ES-I3 (cell line): ENCODE results near the gene BCAS3.

Experiments
- H3K36me3 ChIP-seq: 2 replicates; pipeline ENCODE4 v1.6.1; 2013; ENCODE audit warnings: mild to moderate bottlenecking, low read length, control low read depth, moderate library complexity; ENCODE audit not compliant: insufficient read depth
- H3K4me1 ChIP-seq: 2 replicates; pipeline ENCODE4 v1.6.1; 2013; ENCODE audit warnings: mild to moderate bottlenecking, control low read depth, low read length; ENCODE audit not compliant: insufficient read depth
- H3K9ac ChIP-seq: 2 replicates; pipeline ENCODE4 v1.6.1; 2013; ENCODE audit warnings: low read depth, mild to moderate bottlenecking, low read length, moderate library complexity
- H3K9me3 ChIP-seq: 2 replicates; pipeline ENCODE4 v1.6.1; 2013; ENCODE audit warnings: mild to moderate bottlenecking, low read length, moderate library complexity; ENCODE audit not compliant: control insufficient read depth, insufficient read depth

BCAS3 gene

GRCh38 chr17:61364463-61364846 lies 686.8 kb downstream of the BCAS3 start:
- Histone ChIP-seq H3K9ac (no peak overlapping the region), H3K9me3 (no peaks in the 10 kb centered on the region), H3K4me1 (no peaks in the 10 kb centered on the region), H3K36me3 (no peaks in the 10 kb centered on the region)

- no peak overlapping the region for H3K9ac ChIP-seq
- no peaks in the 10 kb centered on the region for H3K9me3 ChIP-seq
These were observed 688.5 kb downstream of the BCAS3 start for GRCh38 chr17:61366076-61366714.

GRCh38 chr17:61366715-61367413 lies 689.2 kb downstream of the BCAS3 start:
- Histone ChIP-seq H3K9ac (no peak overlapping the region), H3K9me3 (no peaks in the 10 kb centered on the region), H3K4me1 (no peaks in the 10 kb centered on the region), H3K36me3 (no peaks in the 10 kb centered on the region)

More at GRCh38 chr17:61366076-61366714, 688.5 kb downstream of the BCAS3 start:
- Histone ChIP-seq H3K36me3 (no peaks in the 10 kb centered on the region), H3K4me1 (no peaks in the 10 kb centered on the region)

GRCh38 chr17:61368049-61368831 lies 690.6 kb downstream of the BCAS3 start:
- no peaks in the 10 kb centered on the region for H3K4me1 ChIP-seq
- no peaks in the 10 kb centered on the region for H3K9me3 ChIP-seq
- no peaks in the 10 kb centered on the region for H3K36me3 ChIP-seq
- H3K9ac ChIP-seq, result no peak overlapping the region

- Histone ChIP-seq H3K36me3 (no peaks in the 10 kb centered on the region), H3K4me1 (no peaks in the 10 kb centered on the region), H3K9me3 (no peaks in the 10 kb centered on the region), H3K9ac (no peak overlapping the region)
These were observed 691.3 kb downstream of the BCAS3 start for GRCh38 chr17:61368832-61369450.

GRCh38 chr17:61369751-61370150 lies 692.1 kb downstream of the BCAS3 start:
- no peaks in the 10 kb centered on the region for H3K4me1 ChIP-seq
- H3K36me3 ChIP-seq, result no peaks in the 10 kb centered on the region
- no peak overlapping the region for H3K9ac ChIP-seq
- H3K9me3 ChIP-seq, result no peaks in the 10 kb centered on the region

- Histone ChIP-seq H3K9ac (no peak overlapping the region), H3K36me3 (no peaks in the 10 kb centered on the region), H3K4me1 (no peaks in the 10 kb centered on the region), H3K9me3 (no peaks in the 10 kb centered on the region)
These were observed 693.5 kb downstream of the BCAS3 start for GRCh38 chr17:61371179-61371578.

- Histone ChIP-seq H3K36me3 (no peaks in the 10 kb centered on the region), H3K9me3 (no peaks in the 10 kb centered on the region), H3K9ac (no peak overlapping the region), H3K4me1 (no peaks in the 10 kb centered on the region)
These were observed 694.0 kb downstream of the BCAS3 start for GRCh38 chr17:61371606-61372005.

- H3K36me3 ChIP-seq, result no peaks in the 10 kb centered on the region
- no peaks in the 10 kb centered on the region for H3K4me1 ChIP-seq
- H3K9me3 ChIP-seq, result no peaks in the 10 kb centered on the region
- H3K9ac ChIP-seq, result no peak overlapping the region
These were observed 694.8 kb downstream of the BCAS3 start for GRCh38 chr17:61372436-61372835.

GRCh38 chr17:61376931-61377838 lies 699.5 kb downstream of the BCAS3 start:
- H3K36me3 ChIP-seq, result no peaks in the 10 kb centered on the region
- H3K4me1 ChIP-seq, result no peaks in the 10 kb centered on the region
- H3K9ac ChIP-seq, result no peak overlapping the region
- no peaks in the 10 kb centered on the region for H3K9me3 ChIP-seq

- H3K9me3 ChIP-seq, result no peaks in the 10 kb centered on the region
- no peak overlapping the region for H3K9ac ChIP-seq
- H3K36me3 ChIP-seq, result no peaks in the 10 kb centered on the region
- no peaks in the 10 kb centered on the region for H3K4me1 ChIP-seq
These were observed 701.2 kb downstream of the BCAS3 start for GRCh38 chr17:61378658-61379456.

GRCh38 chr17:61379457-61380216 lies 702.0 kb downstream of the BCAS3 start:
- H3K36me3 ChIP-seq, result no peaks in the 10 kb centered on the region
- H3K4me1 ChIP-seq, result no peaks in the 10 kb centered on the region
- H3K9ac ChIP-seq, result no peak overlapping the region
- no peaks in the 10 kb centered on the region for H3K9me3 ChIP-seq
